Measurements from ENCODE around the gene ERBB2. TPM values are rescaled to one million over a fixed set of nuclear protein-coding genes. Genes with fewer than 3 reads are reported as not detected.

The ERBB2 gene
- total RNA-seq, 3 donors from 2014 or later: 13.1 to 118 (median 59.0) TPM

- Histone ChIP-seq H3K4me3 (no peak overlapping the region), H3K9me3 (no peaks in the 10 kb centered on the region), H3K27ac (peak overlapping the region in 1 of 2 donors; percentile 64), H3K36me3 (no peaks in the 10 kb centered on the region), H3K4me1 (peaks cover 0 to 9% of the 10 kb centered on the region in 2 donors), H3K27me3 (no peaks in the 10 kb centered on the region)
- DNase-seq (ENCODE audit: low spot score in 2 of 2): no peak
- intact Hi-C loops (cut with DNase I; ENCODE audit: low total_unique reads): loop anchor here (10.0 kb wide), 1 partner anchor 126 kb away; the partner anchor contains the start of gene PPP1R1B
- TF ChIP-seq CTCF (IDR thresholded peaks at IDR 0.05): no peak
- TF ChIP-seq POLR2A (IDR thresholded peaks at IDR 0.05): no peak
- TF ChIP-seq POLR2AphosphoS5 (IDR thresholded peaks at IDR 0.05): no peak
Measured at GRCh38 chr17:39751016-39751543, 51.2 kb downstream of the ERBB2 start.

DNA sequence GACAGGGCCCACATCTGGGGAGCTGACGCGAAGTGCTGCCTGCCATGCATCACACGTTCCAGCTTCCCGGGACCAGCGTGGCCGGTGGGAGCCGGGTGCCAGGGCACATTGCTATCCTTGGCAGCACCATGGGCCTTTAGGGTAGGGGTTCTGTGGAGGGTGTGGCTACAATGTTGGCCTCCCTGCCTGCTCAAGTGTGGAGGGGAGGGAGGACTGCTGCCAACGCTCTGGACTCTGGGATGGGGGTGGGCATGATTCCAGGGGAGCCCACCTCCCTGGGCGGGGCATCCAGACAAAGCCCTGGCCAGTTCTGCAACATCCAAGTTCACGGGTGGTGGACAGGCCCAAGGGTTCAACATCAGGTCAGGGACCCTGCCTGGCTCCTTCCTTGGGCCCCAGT lies 51.8 kb downstream of the ERBB2 start:
- no peaks in the 10 kb centered on the region for H3K36me3 ChIP-seq
- intact Hi-C loops (cut with DNase I; ENCODE audit: low total_unique reads): loop anchor here (10.0 kb wide), 1 partner anchor 127 kb away; the partner anchor contains the start of gene PPP1R1B
- no peaks in the 10 kb centered on the region for H3K9me3 ChIP-seq
- no peaks in the 10 kb centered on the region for H3K27me3 ChIP-seq
- peak in 1 of 2 donors; percentile 16 for DNase-seq (ENCODE audit: low spot score in 2 of 2)
- peaks cover 0 to 9% of the 10 kb centered on the region in 2 donors for H3K4me1 ChIP-seq
- no peak overlapping the region for H3K27ac ChIP-seq
- H3K4me3 ChIP-seq: no peak overlapping the region
- TF ChIP-seq POLR2AphosphoS5 (IDR thresholded peaks at IDR 0.05) (no peak), CTCF (IDR thresholded peaks at IDR 0.05) (no peak), POLR2A (IDR thresholded peaks at IDR 0.05) (no peak)

- DNase-seq (ENCODE audit: low spot score in 2 of 2): peak in 1 of 2 donors; percentile 17
- TF ChIP-seq POLR2AphosphoS5 (IDR thresholded peaks at IDR 0.05): no peak
- no peak for TF ChIP-seq POLR2A (IDR thresholded peaks at IDR 0.05)
- no peak for TF ChIP-seq CTCF (IDR thresholded peaks at IDR 0.05)
- intact Hi-C loops (cut with DNase I; ENCODE audit: low total_unique reads): loop anchor here (10.0 kb wide), 1 partner anchor 128 kb away; the partner anchor contains the start of gene PPP1R1B
- peaks cover 0 to 9% of the 10 kb centered on the region in 2 donors for H3K4me1 ChIP-seq
- no peak overlapping the region for H3K27ac ChIP-seq
- no peaks in the 10 kb centered on the region for H3K27me3 ChIP-seq
- no peaks in the 10 kb centered on the region for H3K36me3 ChIP-seq
- H3K9me3 ChIP-seq: no peaks in the 10 kb centered on the region
- no peak overlapping the region for H3K4me3 ChIP-seq
Measured at GRCh38 chr17:39752241-39752881, 52.5 kb downstream of the ERBB2 start.

DNA sequence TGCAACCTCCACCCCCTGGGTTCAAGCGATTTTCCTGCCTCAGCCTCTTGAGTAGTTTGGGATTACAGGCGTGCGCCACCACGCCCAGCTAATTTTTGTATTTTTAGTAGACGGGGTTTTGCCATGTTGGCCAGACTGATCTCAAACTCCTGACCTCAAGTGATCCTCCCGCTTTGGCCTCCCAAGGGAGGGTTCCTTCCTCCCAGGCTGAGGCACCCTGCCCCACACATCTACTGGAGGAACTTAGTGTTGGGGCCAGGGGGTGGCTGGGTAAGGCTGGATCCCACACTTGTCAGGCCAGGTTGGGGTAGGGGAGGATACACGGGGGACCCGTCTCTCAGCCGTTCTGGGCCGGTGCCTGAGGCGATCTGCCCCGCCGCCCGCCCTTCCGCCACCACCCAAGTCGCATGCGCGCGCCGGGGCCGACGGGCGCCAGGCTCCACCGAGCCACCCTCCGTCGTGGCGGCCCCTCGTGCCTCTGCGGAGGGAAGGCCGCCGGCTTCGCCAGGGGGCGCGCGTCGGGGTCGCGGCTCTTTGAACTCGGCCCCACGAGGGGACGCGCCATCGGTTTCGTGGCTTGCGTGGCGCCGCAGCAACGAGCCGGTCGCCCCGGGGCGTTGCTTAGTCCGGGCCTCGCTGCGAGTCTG lies 53.8 kb downstream of the ERBB2 start:
- Histone ChIP-seq H3K36me3 (no peaks in the 10 kb centered on the region), H3K27me3 (no peaks in the 10 kb centered on the region), H3K9me3 (no peaks in the 10 kb centered on the region), H3K4me3 (peak overlapping the region; percentile 66 to 96 (median 70)), H3K4me1 (peaks cover 0 to 9% of the 10 kb centered on the region in 2 donors), H3K27ac (peak overlapping the region; percentile 87 to 97)
- intact Hi-C loops (cut with DNase I; ENCODE audit: low total_unique reads): loop anchor here (10.0 kb wide), 1 partner anchor 129 kb away; the partner anchor contains the start of gene PPP1R1B
- DNase-seq (ENCODE audit: low spot score in 2 of 2): peak in 1 of 2 donors; percentile 20
- TF ChIP-seq POLR2A (IDR thresholded peaks at IDR 0.05) (no peak), POLR2AphosphoS5 (IDR thresholded peaks at IDR 0.05) (no peak), CTCF (IDR thresholded peaks at IDR 0.05) (no peak)
